Gastrocnemius medialis (tissue), 4 donors: ENCODE measurements around the gene HSPA12B.

Experiments used
- POLR2A ChIP-seq, 2 donors: fragments of 450-650 bp; IDR thresholded peaks; one replicate each; pipeline ENCODE4 v1.6.1; 2017; ENCODE audit warnings: antibody characterized with exemption in 2 of 2, mild to moderate bottlenecking in 2 of 2, moderate library complexity in 2 of 2
- TF ChIP-seq, protein P1 (sequence below), 5 experiments: fragments of 450-650 bp in 3 of 5; fragments of 200-600 bp in 2 of 5; sonication (generic) in 2 of 5; IDR thresholded peaks in 4 of 5; conservative IDR thresholded peaks in 1 of 5; 1 replicate in 4 of 5; 2 replicates in 1 of 5; pipeline ENCODE4 v1.5.1; 2016 to 2019; ENCODE audit warnings: antibody characterized with exemption in 5 of 5, mild to moderate bottlenecking in 3 of 5, moderate library complexity in 3 of 5

DNA sequence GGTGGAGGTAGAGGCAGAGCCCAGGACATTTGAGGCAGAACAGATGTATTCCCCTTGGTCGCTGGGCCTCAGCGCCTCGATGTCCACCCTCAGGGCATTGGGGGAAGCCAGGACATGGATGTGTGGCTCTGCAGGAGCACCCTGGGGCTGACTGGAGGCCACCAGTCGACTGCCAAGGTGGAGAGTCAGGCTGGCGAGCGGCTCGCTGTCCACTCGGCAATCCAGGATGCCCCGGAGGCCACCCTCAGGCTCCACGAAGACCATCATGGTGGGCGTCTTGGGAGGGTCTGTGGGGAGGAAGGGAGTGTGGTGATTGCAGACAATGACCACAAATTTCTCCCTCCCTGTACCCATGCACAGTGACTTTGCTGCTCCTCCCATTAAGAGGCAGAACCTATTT lies 42.5 kb upstream of the HSPA12B start:
- TF ChIP-seq, protein P1, sequence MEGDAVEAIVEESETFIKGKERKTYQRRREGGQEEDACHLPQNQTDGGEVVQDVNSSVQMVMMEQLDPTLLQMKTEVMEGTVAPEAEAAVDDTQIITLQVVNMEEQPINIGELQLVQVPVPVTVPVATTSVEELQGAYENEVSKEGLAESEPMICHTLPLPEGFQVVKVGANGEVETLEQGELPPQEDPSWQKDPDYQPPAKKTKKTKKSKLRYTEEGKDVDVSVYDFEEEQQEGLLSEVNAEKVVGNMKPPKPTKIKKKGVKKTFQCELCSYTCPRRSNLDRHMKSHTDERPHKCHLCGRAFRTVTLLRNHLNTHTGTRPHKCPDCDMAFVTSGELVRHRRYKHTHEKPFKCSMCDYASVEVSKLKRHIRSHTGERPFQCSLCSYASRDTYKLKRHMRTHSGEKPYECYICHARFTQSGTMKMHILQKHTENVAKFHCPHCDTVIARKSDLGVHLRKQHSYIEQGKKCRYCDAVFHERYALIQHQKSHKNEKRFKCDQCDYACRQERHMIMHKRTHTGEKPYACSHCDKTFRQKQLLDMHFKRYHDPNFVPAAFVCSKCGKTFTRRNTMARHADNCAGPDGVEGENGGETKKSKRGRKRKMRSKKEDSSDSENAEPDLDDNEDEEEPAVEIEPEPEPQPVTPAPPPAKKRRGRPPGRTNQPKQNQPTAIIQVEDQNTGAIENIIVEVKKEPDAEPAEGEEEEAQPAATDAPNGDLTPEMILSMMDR (IDR thresholded peaks at IDR 0.05 in 4 of 5, conservative IDR thresholded peaks at IDR 0.05 in 1 of 5): no peak
- no peak for TF ChIP-seq POLR2A (IDR thresholded peaks at IDR 0.05)
